HCT116 (cell line): ENCODE data around the gene CBFA2T3. TPM values are rescaled to one million over a fixed set of nuclear protein-coding genes. Genes with fewer than 3 reads are reported as not detected.

ENCODE experiments used
- ATAC-seq: fragments of 200-7000 bp; cut with Tn5 transposase; 2 replicates; pipeline ENCODE4 v1.9.1; 2020; ENCODE audit warnings: mild to moderate bottlenecking, moderate library complexity
- BruUV-seq: library from RNA; stranded (reverse); fragments of 400-500 nt; replicated peaks from 2 replicates; lab custom pipeline; 2021; lab: Mats Ljungman, UMichigan
- CTCF ChIA-PET: fragments of 300-600 bp; sonication (Branson Sonifier 250); formaldehyde crosslinking; loops from one replicate; lab custom pipeline; 2021; ENCODE audit warnings: antibody characterized with exemption; lab: Charles Lee
- POLR2A ChIA-PET: fragments of 300-600, 350-600 bp; sonication (Branson Sonifier 250); formaldehyde crosslinking; loops from one replicate; lab custom pipeline; 2021; ENCODE audit warnings: antibody characterized with exemption; lab: Charles Lee
- RAD21 ChIA-PET, 2 experiments: fragments of 300-600 bp; sonication (Branson Sonifier 250); formaldehyde crosslinking; loops; one replicate each; lab custom pipeline; 2023; ENCODE audit warnings: low total read pairs in 2 of 2; ENCODE audit not compliant: uncharacterized antibody in 2 of 2, unreplicated experiment in 2 of 2, low non-redundant PET in 1 of 2; lab: Charles Lee
- DNase-seq: peaks from one replicate; pipeline ENCODE4 v3.0.0-alpha.2; 2010; ENCODE audit warnings: low read depth, low spot score
- H2AFZ ChIP-seq: fragments of 200-600 bp; shearing (Covaris generic), sonication (generic); 2 replicates; pipeline ENCODE4 v1.6.1; 2017; ENCODE audit warnings: low read depth, mixed run types, mixed read lengths, antibody characterized with exemption, low read length; ENCODE audit not compliant: poor library complexity, severe bottlenecking
- H3K27ac ChIP-seq: 2 replicates; pipeline ENCODE4 v1.5.1; 2012; ENCODE audit warnings: low read depth, low read length
- H3K27me3 ChIP-seq: fragments of 200-600 bp; sonication (generic); 2 replicates; pipeline ENCODE4 v1.6.1; 2016; ENCODE audit warnings: mixed run types, low read length, mixed read lengths; ENCODE audit not compliant: insufficient read depth
- H3K36me3 ChIP-seq, 2 experiments: fragments of 200-500 bp in 1 of 2; fragments of 200-600 bp in 1 of 2; sonication (Bioruptor generic) in 1 of 2; sonication (generic) in 1 of 2; 2 replicates each; pipeline versions ENCODE4 v1.5.1 to v1.6.1; 2014 to 2016; ENCODE audit warnings: low read length in 2 of 2, inconsistent platforms in 1 of 2, mixed read lengths in 1 of 2, mixed run types in 1 of 2; ENCODE audit not compliant: insufficient read depth in 2 of 2, control insufficient read depth in 1 of 2
- H3K4me1 ChIP-seq, 2 experiments: fragments of 200-600 bp in 1 of 2; sonication (generic) in 1 of 2; 2 replicates each; pipeline versions ENCODE4 v1.5.1 to v1.6.1; 2012 to 2017; ENCODE audit warnings: low read length in 2 of 2, inconsistent platforms in 1 of 2, mild to moderate bottlenecking in 1 of 2, mixed read lengths in 1 of 2, mixed run types in 1 of 2, moderate library complexity in 1 of 2; ENCODE audit not compliant: insufficient read depth in 2 of 2, control insufficient read depth in 1 of 2
- H3K4me2 ChIP-seq: fragments of 200-600 bp; sonication (generic); 2 replicates; pipeline ENCODE4 v1.6.1; 2017; ENCODE audit warnings: mixed run types, low read length, mixed read lengths
- H3K4me3 ChIP-seq, 2 experiments: fragments of 200-600 bp in 1 of 2; sonication (generic) in 1 of 2; replicated peaks in 1 of 2; 2 replicates each; pipeline ENCODE4 v1.5.1; 2011 to 2016; ENCODE audit warnings: low read length in 2 of 2, control low read depth in 1 of 2, low read depth in 1 of 2, mild to moderate bottlenecking in 1 of 2, mixed read lengths in 1 of 2, mixed run types in 1 of 2
- H3K79me2 ChIP-seq: fragments of 200-600 bp; sonication (generic); 2 replicates; pipeline ENCODE4 v1.6.1; 2017; ENCODE audit warnings: mild to moderate bottlenecking, mixed run types, low read length, moderate library complexity, mixed read lengths; ENCODE audit not compliant: insufficient read depth
- H3K9ac ChIP-seq: fragments of 200-600 bp; sonication (generic); 2 replicates; pipeline ENCODE4 v1.6.1; 2016; ENCODE audit warnings: low read length, mixed read lengths
- H3K9me2 ChIP-seq: fragments of 200-600 bp; sonication (generic), shearing (Covaris generic); 2 replicates; pipeline ENCODE4 v1.6.1; 2017; ENCODE audit warnings: mixed run types, mild to moderate bottlenecking, moderate library complexity; ENCODE audit not compliant: insufficient read depth
- H3K9me3 ChIP-seq, 2 experiments: fragments of 200-500 bp in 1 of 2; fragments of 200-600 bp in 1 of 2; sonication (Bioruptor generic) in 1 of 2; sonication (generic) in 1 of 2; 2 replicates each; pipeline ENCODE4 v1.6.1; 2014 to 2017; ENCODE audit warnings: low read length in 2 of 2, mixed read lengths in 2 of 2, inconsistent platforms in 1 of 2, low read depth in 1 of 2, mild to moderate bottlenecking in 1 of 2, mixed run types in 1 of 2, moderate library complexity in 1 of 2; ENCODE audit not compliant: control insufficient read depth in 1 of 2, insufficient read depth in 1 of 2
- H4K20me1 ChIP-seq: fragments of 200-600 bp; sonication (generic), shearing (Covaris generic); 2 replicates; pipeline ENCODE4 v1.6.1; 2017; ENCODE audit warnings: mixed run types, mild to moderate bottlenecking, moderate library complexity; ENCODE audit not compliant: insufficient read depth
- CEBPB ChIP-seq: IDR thresholded peaks from 2 replicates; pipeline ENCODE4 v1.6.1; 2012; ENCODE audit warnings: low read depth
- ELF1 ChIP-seq: IDR thresholded peaks from 2 replicates; pipeline ENCODE4 v1.6.1; 2012; ENCODE audit warnings: low read depth, borderline replicate concordance
- EZH2phosphoT487 ChIP-seq: fragments of 200-600 bp; IDR thresholded peaks from 2 replicates; pipeline ENCODE4 v1.6.1; 2018; ENCODE audit warnings: antibody characterized with exemption, borderline replicate concordance
- JUND ChIP-seq: IDR thresholded peaks from 2 replicates; pipeline ENCODE4 v1.6.1; 2012
- POLR2A ChIP-seq: IDR thresholded peaks from 2 replicates; pipeline ENCODE4 v1.7.0; 2011; ENCODE audit warnings: borderline replicate concordance; ENCODE audit not compliant: insufficient read depth, insufficient read length; ENCODE audit errors: extremely low read depth
- SIN3A ChIP-seq: IDR thresholded peaks from 2 replicates; pipeline ENCODE4 v1.6.1; 2012; ENCODE audit warnings: low read depth
- SRF ChIP-seq: IDR thresholded peaks from 2 replicates; pipeline ENCODE4 v1.6.1; 2012; ENCODE audit warnings: low read depth
- TCF7L2 ChIP-seq: IDR thresholded peaks from 2 replicates; pipeline ENCODE4 v1.7.0; 2011; ENCODE audit warnings: borderline replicate concordance, inconsistent platforms; ENCODE audit not compliant: insufficient read depth, insufficient read length; ENCODE audit errors: extremely low read depth
- YY1 ChIP-seq: IDR thresholded peaks from 2 replicates; pipeline ENCODE4 v1.6.1; 2011; ENCODE audit warnings: low read length, low read depth, moderate library complexity, mild to moderate bottlenecking; ENCODE audit not compliant: insufficient replicate concordance; ENCODE audit errors: extremely low read depth
- ZNF274 ChIP-seq: fragments of 200-500 bp; sonication (Bioruptor generic); IDR thresholded peaks from 2 replicates; pipeline ENCODE4 v1.6.1; 2014; ENCODE audit warnings: mild to moderate bottlenecking, low read depth, low read length, inconsistent platforms
- intact Hi-C: fragments of 100-400 bp; cut with micrococcal nuclease; formaldehyde crosslinking; loops from 2 replicates; pipeline ENCODE4 v1.10.0; 2022
- total RNA-seq: library from RNA; stranded (reverse); gene quantifications from one replicate; pipeline ENCODE4 v1.2.1, GENCODE V29; 2021; ENCODE audit not compliant: unreplicated experiment
- TF ChIP-seq, protein P1 (sequence below): IDR thresholded peaks from 2 replicates; pipeline ENCODE4 v1.6.1; 2012; ENCODE audit warnings: low read depth
- TF ChIP-seq, protein P2 (sequence below): IDR thresholded peaks from 2 replicates; pipeline ENCODE4 v1.6.1; 2011; ENCODE audit warnings: mild to moderate bottlenecking, low read length, moderate library complexity; ENCODE audit not compliant: insufficient replicate concordance; ENCODE audit errors: extremely low read depth

The CBFA2T3 gene
- total RNA-seq, 1 experiment from 2014 or later, result 19.1 TPM

- H3K4me2 ChIP-seq, result no peak overlapping the region
- no peaks in the 10 kb centered on the region for H3K9me3 ChIP-seq
- POLR2A ChIA-PET, result no interaction called here
- CTCF ChIA-PET, result no interaction called here
- H4K20me1 ChIP-seq, result no peaks in the 10 kb centered on the region
- no peaks in the 10 kb centered on the region for H3K9me2 ChIP-seq
- RAD21 ChIA-PET, result no interaction called here
- BruUV-seq, result no TSS peak
- no peak overlapping the region for H3K9ac ChIP-seq
- no peak overlapping the region for H3K27ac ChIP-seq
- no peaks in the 10 kb centered on the region for H3K79me2 ChIP-seq
- ATAC-seq (no peak), DNase-seq (no peak)
- H3K4me1 ChIP-seq, result no peaks in the 10 kb centered on the region
- H3K4me3 ChIP-seq, result no peak overlapping the region
- intact Hi-C loops, result no loop called here
- H2AFZ ChIP-seq, result no peak overlapping the region
- no peaks in the 10 kb centered on the region for H3K27me3 ChIP-seq
- no peaks in the 10 kb centered on the region for H3K36me3 ChIP-seq
- no peak for TF ChIP-seq YY1
- no peak for TF ChIP-seq EZH2phosphoT487
- TF ChIP-seq, protein P1, sequence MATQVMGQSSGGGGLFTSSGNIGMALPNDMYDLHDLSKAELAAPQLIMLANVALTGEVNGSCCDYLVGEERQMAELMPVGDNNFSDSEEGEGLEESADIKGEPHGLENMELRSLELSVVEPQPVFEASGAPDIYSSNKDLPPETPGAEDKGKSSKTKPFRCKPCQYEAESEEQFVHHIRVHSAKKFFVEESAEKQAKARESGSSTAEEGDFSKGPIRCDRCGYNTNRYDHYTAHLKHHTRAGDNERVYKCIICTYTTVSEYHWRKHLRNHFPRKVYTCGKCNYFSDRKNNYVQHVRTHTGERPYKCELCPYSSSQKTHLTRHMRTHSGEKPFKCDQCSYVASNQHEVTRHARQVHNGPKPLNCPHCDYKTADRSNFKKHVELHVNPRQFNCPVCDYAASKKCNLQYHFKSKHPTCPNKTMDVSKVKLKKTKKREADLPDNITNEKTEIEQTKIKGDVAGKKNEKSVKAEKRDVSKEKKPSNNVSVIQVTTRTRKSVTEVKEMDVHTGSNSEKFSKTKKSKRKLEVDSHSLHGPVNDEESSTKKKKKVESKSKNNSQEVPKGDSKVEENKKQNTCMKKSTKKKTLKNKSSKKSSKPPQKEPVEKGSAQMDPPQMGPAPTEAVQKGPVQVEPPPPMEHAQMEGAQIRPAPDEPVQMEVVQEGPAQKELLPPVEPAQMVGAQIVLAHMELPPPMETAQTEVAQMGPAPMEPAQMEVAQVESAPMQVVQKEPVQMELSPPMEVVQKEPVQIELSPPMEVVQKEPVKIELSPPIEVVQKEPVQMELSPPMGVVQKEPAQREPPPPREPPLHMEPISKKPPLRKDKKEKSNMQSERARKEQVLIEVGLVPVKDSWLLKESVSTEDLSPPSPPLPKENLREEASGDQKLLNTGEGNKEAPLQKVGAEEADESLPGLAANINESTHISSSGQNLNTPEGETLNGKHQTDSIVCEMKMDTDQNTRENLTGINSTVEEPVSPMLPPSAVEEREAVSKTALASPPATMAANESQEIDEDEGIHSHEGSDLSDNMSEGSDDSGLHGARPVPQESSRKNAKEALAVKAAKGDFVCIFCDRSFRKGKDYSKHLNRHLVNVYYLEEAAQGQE, result no peak
- no peak for TF ChIP-seq SIN3A
- TF ChIP-seq CEBPB, result no peak
- TF ChIP-seq SRF, result no peak
- no peak for TF ChIP-seq TCF7L2
- TF ChIP-seq, protein P2, sequence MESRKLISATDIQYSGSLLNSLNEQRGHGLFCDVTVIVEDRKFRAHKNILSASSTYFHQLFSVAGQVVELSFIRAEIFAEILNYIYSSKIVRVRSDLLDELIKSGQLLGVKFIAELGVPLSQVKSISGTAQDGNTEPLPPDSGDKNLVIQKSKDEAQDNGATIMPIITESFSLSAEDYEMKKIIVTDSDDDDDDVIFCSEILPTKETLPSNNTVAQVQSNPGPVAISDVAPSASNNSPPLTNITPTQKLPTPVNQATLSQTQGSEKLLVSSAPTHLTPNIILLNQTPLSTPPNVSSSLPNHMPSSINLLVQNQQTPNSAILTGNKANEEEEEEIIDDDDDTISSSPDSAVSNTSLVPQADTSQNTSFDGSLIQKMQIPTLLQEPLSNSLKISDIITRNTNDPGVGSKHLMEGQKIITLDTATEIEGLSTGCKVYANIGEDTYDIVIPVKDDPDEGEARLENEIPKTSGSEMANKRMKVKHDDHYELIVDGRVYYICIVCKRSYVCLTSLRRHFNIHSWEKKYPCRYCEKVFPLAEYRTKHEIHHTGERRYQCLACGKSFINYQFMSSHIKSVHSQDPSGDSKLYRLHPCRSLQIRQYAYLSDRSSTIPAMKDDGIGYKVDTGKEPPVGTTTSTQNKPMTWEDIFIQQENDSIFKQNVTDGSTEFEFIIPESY, result no peak
- no peak for TF ChIP-seq POLR2A
- TF ChIP-seq JUND, result no peak
- no peak for TF ChIP-seq ELF1
- TF ChIP-seq ZNF274, result no peak
Observed at GRCh38 chr16:88870608-88871348, 106.2 kb downstream of the CBFA2T3 start.
